Aorta (tissue), 5 donors: ENCODE measurements around the gene EIPR1. TPM values are rescaled to one million over a fixed set of nuclear protein-coding genes. Genes with fewer than 3 reads are reported as not detected.

Experiments
- ATAC-seq: fragments of 200-7000 bp; cut with Tn5 transposase; one replicate; pipeline ENCODE4 v1.9.1; 2022; ENCODE audit warnings: moderate library complexity; ENCODE audit not compliant: low FRiP score
- DNase-seq, 2 donors: peaks; one replicate each; pipeline ENCODE4 v3.0.0-alpha.2; 2020
- H3K27ac ChIP-seq, 2 donors: one replicate each; pipeline ENCODE4 v1.5.1; 2013; ENCODE audit warnings: low read length in 2 of 2, mild to moderate bottlenecking in 2 of 2, moderate library complexity in 2 of 2, control low read depth in 1 of 2, inconsistent platforms in 1 of 2, low read depth in 1 of 2
- H3K27me3 ChIP-seq, 2 donors: one replicate each; pipeline ENCODE4 v1.6.1; 2013; ENCODE audit warnings: control low read depth in 1 of 2, low read length in 1 of 2, mild to moderate bottlenecking in 1 of 2, moderate library complexity in 1 of 2; ENCODE audit not compliant: insufficient read depth in 2 of 2, control insufficient read depth in 1 of 2
- H3K36me3 ChIP-seq, 2 donors: one replicate each; pipeline ENCODE4 v1.6.1; 2013; ENCODE audit warnings: control low read depth in 1 of 2, low read length in 1 of 2, mild to moderate bottlenecking in 1 of 2; ENCODE audit not compliant: insufficient read depth in 2 of 2, control insufficient read depth in 1 of 2
- H3K4me1 ChIP-seq, 2 donors: one replicate each; pipeline ENCODE4 v1.6.1; 2013; ENCODE audit warnings: low read length in 2 of 2, control low read depth in 1 of 2, mild to moderate bottlenecking in 1 of 2, moderate library complexity in 1 of 2; ENCODE audit not compliant: insufficient read depth in 2 of 2, control insufficient read depth in 1 of 2
- H3K4me3 ChIP-seq, 2 donors: one replicate each; pipeline ENCODE4 v1.5.1; 2013; ENCODE audit warnings: low read length in 2 of 2, control low read depth in 1 of 2, mild to moderate bottlenecking in 1 of 2
- H3K9me3 ChIP-seq: one replicate; pipeline ENCODE4 v1.6.1; 2013; ENCODE audit warnings: mild to moderate bottlenecking, low read length; ENCODE audit not compliant: control insufficient read depth
- WGBS, 2 donors: extraction: QIAGEN DNeasy Blood & Tissue Kit; methylation state at CpG; one replicate each; pipeline ENCODE4 v1.1.7; 2013; 5-methylcytosine and 5-hydroxymethylcytosine counted together
- intact Hi-C, 2 donors: fragments of 100-400 bp; cut with DNase I; formaldehyde crosslinking; loops; one replicate each; pipeline versions ENCODE4 v1.14.2 to v1.15.0; 2022
- polyA plus RNA-seq, 2 donors: library from polyadenylated mRNA; stranded (reverse); fragments of 200-250 nt; gene quantifications; one replicate each; pipeline ENCODE4 v1.2.3, GENCODE V29; 2013
- total RNA-seq, 2 donors: library from RNA; stranded (reverse); fragmentation: NEBNext Ultra II Directional; extraction: Animal tissue kit (Norgen Biotek cat#: 25700); gene quantifications; one replicate each; pipeline ENCODE4 v1.2.1, GENCODE V29; 2021
- donor health status: healthy with polysubstance abuse.
- donor health status: Bipolar disorder and iron deficiency.
- donor health status: DM: no; HTN: no; CAD: no.
- donor health status: DM: no; HTN: no; CAD: no.
- donor health status: DM: yes; HTN: yes; CAD: no.

EIPR1 gene
- total and polyA plus RNA-seq, 4 donors: 9.7 to 13.7 (median 10.0) TPM

DNA sequence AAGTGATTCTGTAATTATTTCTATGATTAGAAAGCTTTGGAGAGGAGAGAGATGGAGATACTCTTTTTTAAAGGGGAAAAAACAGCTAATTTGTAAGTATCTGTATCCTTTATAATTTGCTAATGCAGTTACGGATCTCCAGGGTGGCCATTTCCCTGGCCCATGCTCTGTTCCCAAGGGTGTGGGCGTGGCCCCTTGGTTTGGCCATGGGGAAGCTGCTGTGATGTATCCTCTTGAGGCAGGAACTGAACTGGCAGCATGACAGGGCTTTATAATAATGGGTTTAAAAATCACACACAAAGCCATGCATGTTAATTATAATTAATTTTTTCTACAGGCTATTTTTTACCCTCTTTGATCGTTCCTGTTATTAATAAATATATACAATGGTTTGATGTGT is 28.9 kb upstream of the EIPR1 start:
- DNase-seq (no peak), ATAC-seq (no peak)
- H3K4me1 ChIP-seq: no peaks in the 10 kb centered on the region
- H3K4me3 ChIP-seq: no peak overlapping the region
- peaks cover 0 to 4% of the 10 kb centered on the region in 2 donors for H3K36me3 ChIP-seq
- intact Hi-C loops: no loop called here
- 85 to 86% methylated on average over 3 of the region's 3 CpGs for WGBS, 2 donors
- no peaks in the 10 kb centered on the region for H3K27me3 ChIP-seq
- no peak overlapping the region for H3K27ac ChIP-seq
- no peaks in the 10 kb centered on the region for H3K9me3 ChIP-seq

DNA sequence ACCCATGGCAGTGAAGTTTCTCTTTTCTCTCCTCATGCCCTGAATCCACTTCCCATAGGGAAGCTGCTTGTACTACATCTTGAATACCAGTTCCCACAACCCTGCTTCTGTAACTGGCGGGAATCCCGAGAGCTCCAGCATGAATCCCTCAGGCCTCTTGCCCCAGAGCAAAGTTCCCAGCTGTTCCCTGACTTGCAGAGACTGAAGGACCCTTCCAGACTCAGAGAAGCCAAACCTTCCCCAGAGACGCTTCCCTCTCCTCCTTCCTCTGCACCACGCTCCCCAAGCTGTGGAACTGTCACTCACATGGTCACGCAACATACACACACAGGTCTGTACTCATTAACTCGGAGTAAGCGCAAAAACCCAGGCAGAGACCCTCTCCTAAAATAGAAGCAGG is 28.3 kb upstream of the EIPR1 start:
- intact Hi-C loops: no loop called here
- ATAC-seq: no peak
- no peak overlapping the region for H3K27ac ChIP-seq
- H3K4me3 ChIP-seq: no peak overlapping the region
- H3K9me3 ChIP-seq: no peaks in the 10 kb centered on the region
- no peaks in the 10 kb centered on the region for H3K27me3 ChIP-seq
- WGBS, 2 donors: 88 to 91% methylated on average over 7 of the region's 7 CpGs
- DNase-seq: no peak
- H3K36me3 ChIP-seq: peaks cover 0 to 8% of the 10 kb centered on the region in 2 donors
- H3K4me1 ChIP-seq: no peaks in the 10 kb centered on the region

DNA sequence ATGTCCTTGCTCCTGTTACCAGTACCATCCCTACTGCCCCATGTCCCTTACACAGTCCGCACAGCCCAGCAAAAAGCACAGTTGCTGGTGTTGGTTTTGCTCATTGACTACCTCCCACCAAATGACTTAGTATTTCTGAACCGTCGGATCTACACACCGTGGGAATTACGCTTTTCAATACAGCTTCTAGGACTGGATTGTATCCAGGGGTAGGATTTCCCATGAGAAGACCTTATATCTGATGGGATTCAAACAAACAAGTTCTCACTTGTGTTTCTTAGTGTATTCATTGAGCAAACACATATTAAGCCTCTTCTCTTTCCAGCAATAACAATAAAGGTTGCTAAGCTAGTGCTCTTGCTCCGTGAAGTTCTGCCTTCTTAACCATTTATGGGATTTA is 27.7 kb upstream of the EIPR1 start:
- Histone ChIP-seq H3K4me3 (no peak overlapping the region), H3K27me3 (no peaks in the 10 kb centered on the region), H3K27ac (no peak overlapping the region), H3K9me3 (no peaks in the 10 kb centered on the region), H3K36me3 (peaks cover 0 to 8% of the 10 kb centered on the region in 2 donors), H3K4me1 (no peaks in the 10 kb centered on the region)
- WGBS, 2 donors: 37 to 48% methylated on average over 6 of the region's 6 CpGs
- ATAC-seq (no peak), DNase-seq (no peak)
- intact Hi-C loops: no loop called here

DNA sequence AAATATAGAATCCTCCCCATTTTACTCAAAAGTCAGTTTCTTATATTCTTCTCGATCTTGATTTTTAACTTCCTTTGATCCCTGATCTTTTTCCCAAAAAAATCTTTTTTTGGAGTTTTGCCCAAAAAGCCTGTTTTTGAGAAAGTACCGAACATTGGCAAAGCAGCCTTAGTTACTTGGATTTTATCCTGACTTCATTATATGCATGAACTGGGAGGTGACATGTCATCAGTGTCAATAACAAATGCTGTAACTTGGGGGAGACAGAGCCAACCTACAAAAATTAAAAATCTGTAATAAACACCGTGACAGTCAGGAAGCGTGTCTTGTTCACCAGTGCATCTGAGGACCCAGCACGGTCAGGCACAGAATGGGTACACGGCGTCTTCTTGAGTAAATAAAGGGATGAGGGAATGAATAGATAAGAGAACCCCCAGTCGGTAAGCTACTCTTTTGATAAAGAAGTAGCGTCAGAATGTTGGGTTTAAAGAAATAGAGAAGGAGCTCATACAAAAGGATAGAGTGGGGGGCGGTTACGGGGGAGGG is 26.8 kb upstream of the EIPR1 start:
- no peak overlapping the region for H3K4me3 ChIP-seq
- ATAC-seq (no peak), DNase-seq (no peak)
- H3K27me3 ChIP-seq: no peaks in the 10 kb centered on the region
- H3K36me3 ChIP-seq: peaks cover 0 to 8% of the 10 kb centered on the region in 2 donors
- intact Hi-C loops: no loop called here
- no peaks in the 10 kb centered on the region for H3K4me1 ChIP-seq
- H3K9me3 ChIP-seq: no peaks in the 10 kb centered on the region
- H3K27ac ChIP-seq: no peak overlapping the region
- 77 to 82% methylated on average over 11 of the region's 11 CpGs for WGBS, 2 donors

DNA sequence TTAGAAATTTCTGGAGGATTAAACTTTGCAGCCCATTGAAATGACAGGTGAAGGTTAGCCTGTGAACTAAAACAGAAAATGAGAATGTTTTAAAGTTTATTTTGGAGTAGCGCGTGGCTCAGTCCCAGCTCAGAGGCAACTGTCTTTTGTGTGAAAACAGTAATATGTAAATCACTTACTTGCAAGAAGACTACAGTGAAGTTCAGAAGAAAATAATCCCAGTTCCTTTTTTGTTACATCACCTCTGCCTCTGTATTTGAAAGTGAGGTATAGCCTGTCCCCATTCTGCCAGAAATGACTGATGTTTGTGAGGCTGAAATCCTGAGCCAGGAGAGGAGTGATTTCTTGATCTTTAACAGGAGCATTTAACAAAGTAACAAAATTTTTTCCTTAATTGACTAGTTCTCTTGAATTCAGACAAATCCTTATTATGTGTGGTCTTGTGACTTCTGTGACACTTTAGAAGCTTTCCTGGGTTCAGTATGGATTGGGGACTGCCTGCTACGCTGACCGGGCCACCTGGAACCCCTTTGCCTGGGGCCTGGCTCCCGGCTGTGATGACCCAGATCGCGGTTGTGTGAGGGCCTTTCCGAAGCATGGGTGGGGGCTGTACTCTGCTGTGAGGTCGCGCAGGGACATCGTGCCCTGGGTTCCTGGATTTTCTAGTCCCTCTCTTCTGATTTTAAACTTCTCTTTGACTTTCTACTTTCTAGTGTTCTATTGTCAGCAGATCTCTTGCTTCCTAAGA is 26.1 kb upstream of the EIPR1 start:
- no peak for ATAC-seq
- intact Hi-C loops: no loop called here
- no peak for DNase-seq
- Histone ChIP-seq H3K9me3 (no peaks in the 10 kb centered on the region), H3K27ac (no peak overlapping the region), H3K4me1 (no peaks in the 10 kb centered on the region), H3K27me3 (no peaks in the 10 kb centered on the region), H3K36me3 (peaks cover 0 to 8% of the 10 kb centered on the region in 2 donors), H3K4me3 (no peak overlapping the region)
- 90 to 95% methylated on average over 11 of the region's 11 CpGs for WGBS, 2 donors

DNA sequence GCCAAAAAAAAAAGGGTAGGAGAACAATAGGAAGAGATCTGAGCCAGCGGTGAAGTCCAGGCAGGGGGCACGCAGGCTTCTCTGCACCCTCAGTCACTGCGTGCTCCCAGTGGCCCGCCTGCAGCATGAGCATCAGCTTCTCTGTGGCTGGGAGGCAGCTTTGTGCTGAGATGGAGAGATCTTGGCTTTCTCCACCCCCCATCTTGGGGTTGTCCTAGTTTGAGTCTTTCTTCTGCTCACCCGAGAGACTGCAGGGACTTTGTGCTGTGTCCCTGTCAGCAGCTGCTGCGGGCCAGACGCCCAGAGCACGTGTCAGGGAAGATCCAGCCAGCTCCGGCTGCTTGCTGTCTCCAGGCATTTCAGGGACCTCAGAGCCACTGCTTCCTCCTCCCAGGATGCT is 22.2 kb upstream of the EIPR1 start:
- Histone ChIP-seq H3K4me1 (no peaks in the 10 kb centered on the region), H3K4me3 (no peak overlapping the region), H3K36me3 (peaks cover 0 to 12% of the 10 kb centered on the region in 2 donors), H3K9me3 (peaks cover 3% of the 10 kb centered on the region), H3K27ac (no peak overlapping the region), H3K27me3 (no peaks in the 10 kb centered on the region)
- 46 to 62% methylated on average over 8 to 9 of the region's 9 CpGs for WGBS, 2 donors
- DNase-seq (no peak), ATAC-seq (peak; percentile 38)
- intact Hi-C loops: no loop called here

DNA sequence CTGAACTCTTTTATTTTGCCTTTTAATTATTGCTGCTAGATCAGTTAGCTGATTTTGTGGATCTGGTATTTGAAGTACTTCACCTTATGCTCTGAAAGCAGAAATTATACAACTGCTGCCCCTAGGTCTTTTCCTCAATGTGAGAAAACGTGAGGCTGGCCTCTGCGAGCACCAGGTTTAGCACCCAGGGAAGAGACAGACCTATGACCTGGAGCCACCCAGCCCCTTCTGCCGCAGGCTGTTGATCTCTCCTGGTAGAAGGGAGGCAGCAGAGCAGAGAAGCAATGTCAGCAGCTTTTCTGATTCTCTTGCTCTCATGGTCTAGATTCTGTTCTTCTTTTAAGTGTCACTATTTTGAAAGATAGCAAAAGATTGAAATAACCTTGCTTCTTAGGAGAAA is 21.8 kb upstream of the EIPR1 start:
- Histone ChIP-seq H3K4me1 (no peaks in the 10 kb centered on the region), H3K27me3 (no peaks in the 10 kb centered on the region), H3K27ac (no peak overlapping the region), H3K9me3 (peaks cover 3% of the 10 kb centered on the region), H3K36me3 (peaks cover 0 to 12% of the 10 kb centered on the region in 2 donors), H3K4me3 (no peak overlapping the region)
- ATAC-seq: no peak
- WGBS, 2 donors: 46 to 57% methylated on average over 3 of the region's 3 CpGs
- DNase-seq: no peak
- intact Hi-C loops: no loop called here

DNA sequence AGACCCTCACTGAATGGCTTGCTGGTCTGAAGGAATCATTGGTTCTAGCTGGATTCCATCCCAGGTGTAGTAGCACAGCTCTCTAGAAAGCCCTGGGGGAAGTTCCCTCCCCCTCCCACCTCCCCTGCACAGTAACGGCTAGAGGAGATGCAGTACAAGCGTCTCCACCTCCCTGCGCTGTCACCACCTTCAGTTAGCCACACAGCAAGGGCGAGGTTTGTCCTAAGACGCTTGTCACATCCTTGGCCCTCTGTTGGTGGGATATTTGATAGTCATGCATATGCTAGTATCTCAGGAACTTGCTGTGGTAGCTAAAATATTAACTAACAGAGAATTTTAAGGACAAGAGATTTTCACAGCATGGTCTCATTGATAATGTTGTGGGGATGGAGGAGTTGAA is 21.2 kb upstream of the EIPR1 start:
- H3K4me3 ChIP-seq: no peak overlapping the region
- intact Hi-C loops: no loop called here
- H3K27me3 ChIP-seq: no peaks in the 10 kb centered on the region
- WGBS, 2 donors: 67 to 76% methylated on average over 5 of the region's 5 CpGs
- H3K4me1 ChIP-seq: no peaks in the 10 kb centered on the region
- peaks cover 0 to 12% of the 10 kb centered on the region in 2 donors for H3K36me3 ChIP-seq
- ATAC-seq (no peak), DNase-seq (no peak)
- peaks cover 3% of the 10 kb centered on the region for H3K9me3 ChIP-seq
- H3K27ac ChIP-seq: no peak overlapping the region

DNA sequence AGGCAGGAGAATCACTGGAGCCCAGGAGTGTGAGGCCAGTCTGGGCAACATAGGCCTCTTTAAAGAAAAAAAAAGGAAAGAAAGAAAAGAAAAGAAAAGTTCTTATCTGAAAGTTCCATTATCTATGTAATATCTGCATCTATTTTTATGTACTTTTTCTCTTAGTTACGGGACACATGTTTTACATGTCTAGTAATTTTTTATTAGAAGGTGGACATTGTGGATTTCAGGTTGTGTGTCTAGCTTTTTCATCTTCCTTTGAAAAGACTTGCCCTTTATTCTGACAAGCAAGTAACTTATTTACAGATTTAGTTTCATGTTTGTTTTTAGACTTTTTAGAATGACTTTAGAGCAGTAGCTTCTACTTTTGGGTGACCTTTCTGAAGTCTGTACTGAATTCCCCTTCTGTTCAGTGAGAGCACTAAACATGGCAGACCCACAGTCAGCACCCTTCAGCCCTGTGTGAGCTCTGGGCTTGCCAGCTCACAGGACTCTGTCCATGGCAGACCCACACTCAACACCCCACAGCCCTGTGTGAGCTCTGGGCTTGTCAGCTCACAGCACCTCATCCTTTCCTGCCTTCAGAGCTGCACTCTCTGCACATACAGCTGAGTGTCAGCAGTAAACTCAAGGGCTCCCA is 19.4 kb upstream of the EIPR1 start:
- H3K27me3 ChIP-seq: no peaks in the 10 kb centered on the region
- H3K4me3 ChIP-seq: no peak overlapping the region
- no peak for DNase-seq
- H3K27ac ChIP-seq: no peak overlapping the region
- intact Hi-C loops: no loop called here
- no peaks in the 10 kb centered on the region for H3K4me1 ChIP-seq
- H3K9me3 ChIP-seq: peaks cover 3% of the 10 kb centered on the region
- WGBS, 2 donors: 99 to 100% methylated on average over 1 of the region's 1 CpG
- ATAC-seq: no peak
- peaks cover 0 to 8% of the 10 kb centered on the region in 2 donors for H3K36me3 ChIP-seq
